ENCODE data around the gene FGF23. TPM values are rescaled to one million over a fixed set of nuclear protein-coding genes. Genes with fewer than 3 reads are reported as not detected.

Gene FGF23
- total RNA-seq, 1 donor, result not detected

DNA sequence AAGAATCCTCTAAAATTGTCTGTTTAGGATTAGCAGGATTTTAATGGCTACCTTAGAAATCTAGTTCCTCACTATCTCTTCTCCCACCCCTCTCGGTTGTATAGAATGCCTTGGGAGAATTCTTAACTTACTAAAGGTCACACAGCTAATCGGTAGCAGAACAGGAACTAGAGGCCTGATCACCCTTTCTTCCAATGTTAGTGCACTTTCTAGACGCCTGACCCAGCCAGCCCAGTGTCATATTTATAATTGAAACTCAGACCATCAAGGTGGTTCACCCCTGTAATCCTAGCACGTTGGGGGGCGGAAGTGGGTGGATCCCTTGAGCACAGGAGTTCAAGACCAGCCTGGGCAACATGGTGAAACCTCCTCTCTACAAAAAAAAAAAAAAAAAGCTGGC is 56.8 kb downstream of the FGF23 start:
- TF ChIP-seq, protein P1, sequence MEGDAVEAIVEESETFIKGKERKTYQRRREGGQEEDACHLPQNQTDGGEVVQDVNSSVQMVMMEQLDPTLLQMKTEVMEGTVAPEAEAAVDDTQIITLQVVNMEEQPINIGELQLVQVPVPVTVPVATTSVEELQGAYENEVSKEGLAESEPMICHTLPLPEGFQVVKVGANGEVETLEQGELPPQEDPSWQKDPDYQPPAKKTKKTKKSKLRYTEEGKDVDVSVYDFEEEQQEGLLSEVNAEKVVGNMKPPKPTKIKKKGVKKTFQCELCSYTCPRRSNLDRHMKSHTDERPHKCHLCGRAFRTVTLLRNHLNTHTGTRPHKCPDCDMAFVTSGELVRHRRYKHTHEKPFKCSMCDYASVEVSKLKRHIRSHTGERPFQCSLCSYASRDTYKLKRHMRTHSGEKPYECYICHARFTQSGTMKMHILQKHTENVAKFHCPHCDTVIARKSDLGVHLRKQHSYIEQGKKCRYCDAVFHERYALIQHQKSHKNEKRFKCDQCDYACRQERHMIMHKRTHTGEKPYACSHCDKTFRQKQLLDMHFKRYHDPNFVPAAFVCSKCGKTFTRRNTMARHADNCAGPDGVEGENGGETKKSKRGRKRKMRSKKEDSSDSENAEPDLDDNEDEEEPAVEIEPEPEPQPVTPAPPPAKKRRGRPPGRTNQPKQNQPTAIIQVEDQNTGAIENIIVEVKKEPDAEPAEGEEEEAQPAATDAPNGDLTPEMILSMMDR (IDR thresholded peaks at IDR 0.05; ENCODE audit: insufficient read depth, low read length), result no peak
- no peak for DNase-seq (ENCODE audit: low read depth)
- H3K4me3 ChIP-seq (ENCODE audit: low read depth, low read length), result peak overlapping the region; percentile 9

DNA sequence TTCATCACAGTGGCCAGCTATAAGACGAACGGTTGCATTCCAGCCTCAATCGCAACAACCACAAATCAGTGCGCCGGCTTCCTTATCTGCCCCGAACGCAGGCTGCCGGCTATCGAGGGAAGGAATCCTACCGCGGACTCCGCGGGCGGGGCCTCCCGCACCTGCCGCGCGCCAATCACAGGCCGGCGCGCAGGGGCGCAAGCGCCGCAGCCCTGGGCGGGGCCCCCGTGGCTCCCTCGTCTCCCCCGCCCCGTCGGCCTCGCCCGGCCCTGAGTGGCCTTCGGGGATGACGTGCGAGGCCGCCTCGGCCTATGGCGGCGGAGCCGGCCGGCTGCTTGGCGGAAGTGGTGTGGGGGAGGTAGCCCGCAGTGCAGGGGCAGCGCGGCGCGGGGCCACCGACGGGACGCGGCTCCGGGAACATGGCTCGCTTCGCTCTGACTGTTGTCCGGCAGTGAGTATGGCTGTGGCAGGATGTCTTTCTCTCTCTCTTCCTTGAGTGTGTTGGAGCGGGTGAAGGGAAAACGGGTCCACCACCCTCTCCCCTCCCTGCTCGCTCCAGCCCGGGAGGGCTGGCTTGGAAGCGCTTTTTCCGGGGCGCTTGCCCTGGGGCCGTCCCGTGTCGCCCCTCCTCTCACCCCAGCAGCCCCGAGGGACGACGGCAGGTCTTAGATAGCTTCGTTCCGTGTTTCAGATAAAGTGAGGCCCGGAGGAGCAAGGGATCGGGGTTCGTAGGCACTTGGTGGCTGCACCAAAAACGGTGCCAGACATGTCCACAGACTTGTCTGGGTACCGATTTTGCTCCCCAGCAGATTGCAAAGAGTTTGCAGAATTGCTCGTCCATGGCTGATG is 58.4 kb downstream of the FGF23 start, which contains the start of gene TIGAR:
Gene TIGAR, plus strand, starts transcription at position 361 of the 849 bp plus-strand sequence. Its CDS starts 59 bp downstream, at position 420.
- peak; percentile 85 for DNase-seq (ENCODE audit: low read depth)
- TF ChIP-seq, protein P1 (IDR thresholded peaks at IDR 0.05; ENCODE audit: insufficient read depth, low read length), result no peak
- H3K4me3 ChIP-seq (ENCODE audit: low read depth, low read length), result peak within 1 kb of the TSS; percentile 84

DNA sequence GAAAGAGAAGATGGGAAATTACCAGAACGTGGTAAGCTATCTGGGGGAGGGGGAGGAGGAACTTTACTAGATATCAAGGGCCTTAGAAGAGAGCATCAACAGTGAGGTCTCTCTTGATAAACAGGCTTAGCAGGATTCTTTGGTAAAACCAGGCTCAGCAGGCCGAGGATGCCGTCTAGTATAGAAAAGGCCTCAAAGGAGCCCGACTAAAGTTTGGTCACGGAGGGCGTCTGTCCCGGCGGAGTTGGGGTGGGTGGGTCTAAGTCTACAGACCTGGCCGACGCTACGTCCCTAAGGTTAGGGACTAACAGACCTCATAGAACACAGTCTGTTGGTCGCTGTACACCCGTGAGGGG is 59.0 kb downstream of the FGF23 start:
- H3K4me3 ChIP-seq (ENCODE audit: low read depth, low read length), result peak overlapping the region; percentile 74
- TF ChIP-seq, protein P1 (IDR thresholded peaks at IDR 0.05; ENCODE audit: insufficient read depth, low read length), result no peak
- no peak for DNase-seq (ENCODE audit: low read depth)

Other genes with a start within 250 kb of the FGF23 start
- gene CCND2, start 106.0 kb downstream of the FGF23 start, total RNA-seq (ENCODE audit: low replicate concordance), result 22.5 and 57.6 TPM in 2 replicates
- 11.5 and 20.4 TPM in 2 replicates for gene TIGAR, start 58.5 kb downstream of the FGF23 start, total RNA-seq (ENCODE audit: low replicate concordance)
- gene FGF6, start 66.1 kb upstream of the FGF23 start, total RNA-seq (ENCODE audit: low replicate concordance), result not detected in 2 replicates
- 2.9 and 35.2 TPM in 2 replicates for gene RAD51AP1, start 159.2 kb upstream of the FGF23 start, total RNA-seq (ENCODE audit: low replicate concordance)
- 12.8 and 34.2 TPM in 2 replicates for gene DYRK4, start 182.5 kb upstream of the FGF23 start, total RNA-seq (ENCODE audit: low replicate concordance)

Data from fibroblast of the aortic adventitia (primary cell).